Measurements from ENCODE around the gene RALGAPA1.

The RALGAPA1 gene

GRCh38 chr14:35535483-35536112 lies 273.5 kb downstream of the RALGAPA1 start:
- TF ChIP-seq CTCF (conservative IDR thresholded peaks at IDR 0.05), result no peak
- no peak for TF ChIP-seq ZFX (IDR thresholded peaks at IDR 0.05)
- no peak overlapping the region for H3K27ac ChIP-seq

- TF ChIP-seq ZFX (IDR thresholded peaks at IDR 0.05), result no peak
- no peak for TF ChIP-seq CTCF (conservative IDR thresholded peaks at IDR 0.05)
- no peak overlapping the region for H3K27ac ChIP-seq
Observed at GRCh38 chr14:35534873-35535482, 274.1 kb downstream of the RALGAPA1 start.

- H3K27ac ChIP-seq, result no peak overlapping the region
- no peak for TF ChIP-seq CTCF (conservative IDR thresholded peaks at IDR 0.05)
- TF ChIP-seq ZFX (IDR thresholded peaks at IDR 0.05), result no peak
Observed at GRCh38 chr14:35534208-35534872, 274.8 kb downstream of the RALGAPA1 start.

GRCh38 chr14:35533357-35534207 lies 275.5 kb downstream of the RALGAPA1 start, which contains the start of gene INSM2:
TSS of gene INSM2 (plus strand) at chr14:35534164. CDS start at chr14:35534253, 89 bp downstream.
- TF ChIP-seq ZFX (IDR thresholded peaks at IDR 0.05), result no peak
- peak; percentile 32 for TF ChIP-seq CTCF (conservative IDR thresholded peaks at IDR 0.05)
- no peak within 1 kb of the TSS for H3K27ac ChIP-seq

- H3K27ac ChIP-seq, result no peak overlapping the region
- no peak for TF ChIP-seq CTCF (conservative IDR thresholded peaks at IDR 0.05)
- no peak for TF ChIP-seq ZFX (IDR thresholded peaks at IDR 0.05)
Observed at GRCh38 chr14:35532783-35533356, 276.2 kb downstream of the RALGAPA1 start.

GRCh38 chr14:35531960-35532747 lies 276.9 kb downstream of the RALGAPA1 start:
- no peak overlapping the region for H3K27ac ChIP-seq

More at GRCh38 chr14:35531960-35532747, 276.9 kb downstream of the RALGAPA1 start:
- TF ChIP-seq CTCF (conservative IDR thresholded peaks at IDR 0.05) (no peak), ZFX (IDR thresholded peaks at IDR 0.05) (no peak)

All from C4-2B (cell line).